Calu3 (cell line): ENCODE measurements around the gene PARVB. TPM values are rescaled to one million over a fixed set of nuclear protein-coding genes. Genes with fewer than 3 reads are reported as not detected.

Experiments
- BruUV-seq: library from RNA; stranded (reverse); fragments of 400-500 nt; replicated peaks from 2 replicates; lab custom pipeline; 2021; lab: Mats Ljungman, UMichigan
- CTCF ChIA-PET: fragments of 300-600 bp; sonication (Branson Sonifier 250); formaldehyde crosslinking; loops from one replicate; lab custom pipeline; 2022; ENCODE audit warnings: antibody characterized with exemption; lab: Charles Lee
- DNase-seq: peaks from one replicate; pipeline ENCODE4 v3.0.0; 2022
- H3K27ac Mint-ChIP-seq: one replicate; pipeline ENCODE4 v1.8.0; 2022; ENCODE audit warnings: mixed read lengths; ENCODE audit not compliant: unreplicated experiment
- H3K27me3 Mint-ChIP-seq: one replicate; pipeline ENCODE4 v1.8.0; 2022; ENCODE audit warnings: mixed read lengths; ENCODE audit not compliant: unreplicated experiment
- H3K36me3 Mint-ChIP-seq: one replicate; pipeline ENCODE4 v1.8.0; 2022; ENCODE audit warnings: mild to moderate bottlenecking, moderate library complexity, mixed read lengths; ENCODE audit not compliant: insufficient read depth, unreplicated experiment
- H3K4me1 Mint-ChIP-seq: one replicate; pipeline ENCODE4 v1.8.0; 2022; ENCODE audit warnings: mild to moderate bottlenecking, low read depth, mixed read lengths; ENCODE audit not compliant: unreplicated experiment
- H3K4me3 Mint-ChIP-seq: one replicate; pipeline ENCODE4 v1.8.0; 2022; ENCODE audit warnings: mild to moderate bottlenecking, low read depth, moderate library complexity, mixed read lengths; ENCODE audit not compliant: unreplicated experiment
- H3K9me3 Mint-ChIP-seq: one replicate; pipeline ENCODE4 v1.8.0; 2022; ENCODE audit warnings: low read depth, mixed read lengths; ENCODE audit not compliant: unreplicated experiment
- CTCF ChIP-seq: fragments of 200-600 bp; IDR thresholded peaks from one replicate; pipeline ENCODE4 v1.8.0; 2022; ENCODE audit warnings: antibody characterized with exemption; ENCODE audit not compliant: unreplicated experiment
- intact Hi-C: fragments of 100-400 bp; cut with micrococcal nuclease; formaldehyde crosslinking; loops from one replicate; pipeline ENCODE4 v1.10.0; 2022; ENCODE audit not compliant: unreplicated experiment
- total RNA-seq: library from RNA; stranded (reverse); gene quantifications from 2 replicates; pipeline ENCODE4 v1.2.3, GENCODE V29; 2022

PARVB gene
- total RNA-seq, 1 experiment from 2014 or later, result 15.6 TPM

GRCh38 chr22:44200451-44200850 lies 176.3 kb downstream of the PARVB start:
- intact Hi-C loops, result no loop called here
- Mint-ChIP-seq H3K9me3 (no peaks in the 10 kb centered on the region), H3K27ac (no peak overlapping the region), H3K36me3 (peaks cover 4% of the 10 kb centered on the region), H3K27me3 (peaks cover 84% of the 10 kb centered on the region), H3K4me3 (no peak overlapping the region), H3K4me1 (no peaks in the 10 kb centered on the region)
- TF ChIP-seq CTCF, result no peak
- CTCF ChIA-PET, result no interaction called here
- BruUV-seq, result no TSS peak
- no peak for DNase-seq

- H3K27me3 Mint-ChIP-seq, result peaks cover 84% of the 10 kb centered on the region
- intact Hi-C loops, result no loop called here
- no peak for DNase-seq
- no peaks in the 10 kb centered on the region for H3K9me3 Mint-ChIP-seq
- no peak overlapping the region for H3K4me3 Mint-ChIP-seq
- CTCF ChIA-PET, result no interaction called here
- no peak overlapping the region for H3K27ac Mint-ChIP-seq
- H3K4me1 Mint-ChIP-seq, result no peaks in the 10 kb centered on the region
- TF ChIP-seq CTCF, result no peak
- no TSS peak for BruUV-seq
- peaks cover 4% of the 10 kb centered on the region for H3K36me3 Mint-ChIP-seq
Observed at GRCh38 chr22:44200855-44201550, 176.9 kb downstream of the PARVB start.

GRCh38 chr22:44201665-44202064 lies 177.6 kb downstream of the PARVB start:
- no peaks in the 10 kb centered on the region for H3K9me3 Mint-ChIP-seq
- peaks cover 4% of the 10 kb centered on the region for H3K36me3 Mint-ChIP-seq
- H3K4me3 Mint-ChIP-seq, result no peak overlapping the region
- no peak for DNase-seq
- H3K4me1 Mint-ChIP-seq, result no peaks in the 10 kb centered on the region
- peaks cover 90% of the 10 kb centered on the region for H3K27me3 Mint-ChIP-seq
- intact Hi-C loops, result no loop called here
- H3K27ac Mint-ChIP-seq, result no peak overlapping the region
- no peak for TF ChIP-seq CTCF
- CTCF ChIA-PET, result no interaction called here
- no TSS peak for BruUV-seq

- Mint-ChIP-seq H3K9me3 (no peaks in the 10 kb centered on the region), H3K4me3 (no peak overlapping the region), H3K27me3 (peaks cover 96% of the 10 kb centered on the region), H3K27ac (no peak overlapping the region), H3K4me1 (no peaks in the 10 kb centered on the region), H3K36me3 (peaks cover 4% of the 10 kb centered on the region)
- BruUV-seq, result no TSS peak
- no peak for TF ChIP-seq CTCF
- DNase-seq, result no peak
- intact Hi-C loops, result no loop called here
- CTCF ChIA-PET, result no interaction called here
Observed at GRCh38 chr22:44202261-44202789, 178.2 kb downstream of the PARVB start.
